DMS 273 treated with DMSO at 0.1 percent for 48 hours (cell line): ENCODE measurements around the gene ACOX2.
"Not testable (repeated sequence)": the region's sequence is repeated elsewhere in the genome, so short reads cannot be mapped to it uniquely, and the experiment has no call there.

ENCODE experiments used
- DNase-seq: peaks from one replicate; lab custom pipeline; 2025; lab: John Stamatoyannopoulos, UW

ACOX2 gene

DNA sequence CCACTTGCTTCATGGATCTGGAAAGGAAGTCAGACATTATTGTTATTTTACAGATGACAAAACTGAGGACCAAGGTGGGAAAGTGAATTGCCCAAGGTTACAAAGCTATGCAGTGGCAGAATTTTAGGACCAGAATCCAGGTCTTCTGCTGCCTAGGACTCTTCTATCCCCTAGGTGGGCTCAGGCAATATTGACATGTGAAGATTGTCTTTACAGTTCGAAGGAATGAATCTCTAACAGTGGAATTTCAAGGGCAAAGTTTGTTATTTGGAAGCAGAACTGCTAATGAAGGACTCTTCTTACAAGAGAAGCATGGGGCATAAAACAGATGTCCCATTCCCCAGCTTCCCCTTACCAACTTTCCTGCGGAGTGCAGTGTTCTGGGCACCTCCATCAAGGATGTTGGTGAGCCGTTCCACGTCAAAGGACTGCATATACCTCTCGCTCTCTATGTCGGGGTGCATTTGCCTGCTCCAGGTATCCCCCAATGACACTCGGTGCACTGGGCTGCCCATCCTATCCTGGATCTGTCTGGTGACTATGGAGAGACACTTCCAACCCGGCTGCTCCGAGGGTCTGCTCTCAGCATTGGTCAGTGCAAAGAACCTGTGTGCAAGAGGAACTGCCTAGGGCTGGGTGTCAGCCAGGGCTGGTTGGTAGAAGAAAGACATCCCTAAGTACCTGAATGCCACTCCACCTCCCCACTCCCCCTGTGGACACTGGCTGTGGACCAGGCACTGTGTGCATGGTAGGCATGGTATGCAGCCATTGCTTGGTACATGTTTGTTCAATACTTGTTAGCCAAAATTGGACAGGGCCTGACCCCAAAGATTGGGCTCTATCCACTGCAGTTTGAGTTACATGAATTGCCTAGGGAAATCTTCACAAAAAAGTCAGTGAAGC, 2.1 kb downstream of the ACOX2 start:
- DNase-seq: no peak

DNA sequence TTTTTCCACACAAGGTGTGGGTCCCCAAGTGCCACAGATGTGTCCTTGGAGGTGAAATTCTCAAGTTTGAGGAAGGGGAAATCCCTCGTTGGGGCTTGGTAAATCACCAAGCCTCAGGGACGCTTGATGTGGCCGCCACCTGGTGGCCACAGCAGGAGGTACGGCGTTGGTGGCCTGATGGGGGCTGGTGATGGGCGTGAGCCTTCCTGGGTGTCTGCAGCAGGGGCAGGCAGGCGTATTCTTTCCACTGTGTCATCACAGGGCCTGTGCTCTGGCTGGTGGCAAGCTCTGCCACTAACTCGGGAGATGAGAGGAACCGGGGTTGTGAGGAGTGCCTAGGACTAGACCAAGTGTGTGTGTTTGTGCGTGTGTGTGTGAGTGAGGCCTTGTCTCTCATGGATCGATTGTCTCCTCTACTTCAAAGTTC, 4.2 kb downstream of the ACOX2 start:
- DNase-seq: no peak

GRCh38 chr3:58531956-58532355, 5.0 kb downstream of the ACOX2 start:
- DNase-seq: no peak

DNA sequence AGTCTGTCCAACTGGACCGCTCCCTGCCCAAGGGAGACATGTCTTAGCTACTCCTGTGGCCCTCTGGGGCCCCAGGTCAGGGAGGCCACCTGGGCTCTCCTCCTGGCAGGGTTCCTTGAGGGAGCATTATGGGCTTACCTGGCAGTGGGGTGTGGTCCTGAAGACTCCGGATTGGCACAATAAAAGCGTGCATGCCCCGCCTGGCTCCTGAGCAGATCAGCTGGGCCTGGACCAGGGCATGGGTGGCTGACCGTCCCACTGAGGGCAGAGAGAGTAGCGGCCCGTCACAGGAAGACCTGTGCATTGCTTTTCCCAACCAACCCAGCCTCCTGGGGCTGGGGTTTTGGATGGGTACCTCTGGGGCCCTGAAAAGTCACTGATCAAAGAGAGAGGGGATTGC, 5.4 kb downstream of the ACOX2 start:
- DNase-seq: no peak

GRCh38 chr3:58530354-58530865, 6.6 kb downstream of the ACOX2 start:
- DNase-seq: no peak

DNA sequence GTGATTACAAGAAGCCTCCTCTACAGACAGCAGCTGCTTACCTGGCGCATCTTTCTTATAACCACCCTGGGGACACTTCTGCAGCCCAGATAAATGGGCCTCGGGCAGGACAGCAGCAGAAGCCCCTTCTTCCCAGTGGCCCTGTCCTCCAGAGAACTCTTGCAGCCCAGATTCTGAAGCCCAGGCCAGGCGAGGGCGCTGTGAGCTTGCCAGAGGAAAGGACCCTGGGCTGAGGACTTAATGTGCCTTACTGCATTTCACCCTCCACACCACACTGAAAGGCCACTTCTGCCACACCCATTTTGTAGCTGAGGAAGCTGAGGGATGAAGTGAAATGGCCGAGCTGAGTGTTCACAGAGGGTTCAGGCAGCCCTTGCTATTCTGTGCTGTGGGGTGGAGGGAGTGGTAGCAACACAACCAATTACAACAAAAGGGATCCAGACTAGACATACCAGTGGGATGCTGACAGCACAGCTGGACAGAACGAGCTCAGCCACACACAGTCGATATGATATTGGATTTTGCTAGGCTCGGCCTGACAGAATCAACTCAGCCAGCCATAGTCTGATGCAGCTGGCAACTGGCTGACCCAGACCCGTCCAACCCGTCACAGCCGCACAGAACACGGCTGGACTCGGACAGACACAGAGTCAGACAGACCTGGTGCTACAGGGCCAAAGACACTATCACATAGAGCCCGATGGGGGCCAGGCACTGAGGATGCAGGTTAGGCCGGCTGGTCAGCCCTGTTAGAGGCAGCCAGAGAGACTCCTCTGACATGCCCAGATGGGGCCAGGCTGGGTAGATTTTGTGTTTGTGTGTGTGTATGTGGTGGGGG, 7.3 kb downstream of the ACOX2 start:
- DNase-seq: no peak

- DNase-seq: no peak
Measured at GRCh38 chr3:58528629-58529028, 8.4 kb downstream of the ACOX2 start.

DNA sequence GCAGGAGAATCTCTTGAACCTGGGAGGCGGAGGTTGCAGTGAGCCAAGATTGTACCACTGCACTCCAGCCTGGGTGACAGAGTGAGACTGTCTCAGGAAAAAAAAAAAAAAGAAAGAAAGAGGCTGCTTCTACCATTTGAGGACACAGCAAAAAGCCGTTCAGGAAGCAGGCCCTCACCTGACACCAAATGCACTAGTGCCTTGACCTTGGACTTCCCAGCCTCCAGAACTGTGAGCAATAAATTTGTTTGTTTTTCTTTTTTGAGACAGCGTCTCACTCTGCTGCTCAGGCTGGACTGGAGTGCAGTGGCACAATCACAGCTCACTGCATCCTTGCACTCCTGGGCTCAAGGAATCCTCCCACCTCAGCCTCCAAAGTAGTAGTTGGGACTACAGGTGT, 9.6 kb downstream of the ACOX2 start:
- DNase-seq: not testable (repeated sequence)

GRCh38 chr3:58526515-58526957, 10.5 kb downstream of the ACOX2 start:
- DNase-seq: peak; percentile 38

DNA sequence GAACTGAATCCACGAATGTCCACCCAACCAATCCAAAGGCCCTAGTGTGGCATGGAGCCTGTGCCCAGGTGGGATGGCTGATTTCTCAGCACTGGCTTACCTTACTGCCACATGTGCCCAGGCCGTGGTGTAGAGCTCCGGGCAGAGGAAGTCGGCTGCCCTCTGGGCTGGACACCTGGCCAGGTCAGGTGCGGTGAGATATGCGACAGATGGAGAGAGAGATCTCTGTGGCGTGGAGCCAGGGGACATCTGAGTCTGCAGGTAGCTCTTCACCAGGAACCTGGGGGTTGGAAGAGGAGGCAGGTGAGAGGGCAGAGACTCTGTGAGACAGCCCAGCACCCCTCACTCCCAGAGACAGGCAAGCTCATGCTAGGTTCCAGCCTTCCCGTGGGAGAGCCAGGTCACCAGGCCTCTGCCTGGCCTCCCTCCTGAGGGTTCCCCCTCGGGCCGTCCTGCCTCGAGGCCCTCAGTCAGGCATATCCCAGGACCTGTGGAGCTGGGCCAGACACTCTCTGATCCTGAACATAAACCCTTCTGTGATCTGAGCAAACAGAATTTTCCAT, 12.6 kb downstream of the ACOX2 start:
- no peak for DNase-seq

GRCh38 chr3:58522759-58523425, 14.1 kb downstream of the ACOX2 start:
- no peak for DNase-seq

- no peak for DNase-seq
Measured at GRCh38 chr3:58521917-58522631, 14.9 kb downstream of the ACOX2 start.

- no peak for DNase-seq
Measured at GRCh38 chr3:58521336-58521670, 15.7 kb downstream of the ACOX2 start.

DNA sequence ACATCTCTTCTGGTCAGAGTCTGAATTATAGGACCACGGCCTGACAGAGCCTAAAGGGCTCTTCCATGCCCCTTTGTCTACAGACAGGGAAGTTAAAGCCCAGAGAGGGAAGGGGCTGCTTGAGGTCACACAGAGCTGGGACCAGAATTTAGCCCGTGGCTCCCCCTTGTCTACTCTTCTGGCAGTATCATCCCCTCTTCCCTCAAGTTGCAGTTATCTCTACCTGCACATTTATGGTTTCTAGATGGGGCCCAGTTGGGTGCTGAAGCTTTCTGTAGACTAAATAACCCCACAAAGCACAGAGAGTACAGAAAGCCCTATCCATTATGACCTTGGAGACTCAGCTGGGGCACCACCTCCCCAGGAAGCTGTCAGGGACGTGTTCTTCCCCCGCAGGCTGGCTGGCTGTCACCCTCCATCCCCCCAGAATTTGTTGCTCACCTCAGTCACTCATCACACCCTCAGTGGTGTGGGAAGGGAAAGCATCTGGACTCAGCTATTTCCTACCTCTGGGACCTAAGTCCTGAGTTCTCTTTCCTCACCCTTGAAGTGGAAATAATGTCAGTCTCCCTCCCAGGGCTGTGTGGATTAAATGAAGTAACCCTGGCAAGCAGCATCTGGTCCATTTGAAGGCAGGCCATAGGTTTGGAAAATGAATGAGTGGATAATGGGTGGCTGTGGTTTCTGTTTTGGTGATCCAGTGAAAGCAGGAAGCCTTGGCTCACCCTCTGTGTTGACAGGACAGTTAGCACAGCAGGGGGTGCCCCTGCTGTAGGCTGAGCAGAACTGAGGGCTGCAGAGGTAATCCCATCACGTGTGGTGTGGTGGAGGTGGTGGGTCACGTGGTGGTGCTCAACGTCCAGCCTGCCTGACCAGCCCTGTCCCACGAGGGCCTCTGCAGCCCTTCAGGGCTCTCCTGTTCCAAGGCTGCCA, 16.3 kb downstream of the ACOX2 start:
- DNase-seq: no peak

GRCh38 chr3:58519668-58520402, 17.2 kb downstream of the ACOX2 start:
- no peak for DNase-seq

DNA sequence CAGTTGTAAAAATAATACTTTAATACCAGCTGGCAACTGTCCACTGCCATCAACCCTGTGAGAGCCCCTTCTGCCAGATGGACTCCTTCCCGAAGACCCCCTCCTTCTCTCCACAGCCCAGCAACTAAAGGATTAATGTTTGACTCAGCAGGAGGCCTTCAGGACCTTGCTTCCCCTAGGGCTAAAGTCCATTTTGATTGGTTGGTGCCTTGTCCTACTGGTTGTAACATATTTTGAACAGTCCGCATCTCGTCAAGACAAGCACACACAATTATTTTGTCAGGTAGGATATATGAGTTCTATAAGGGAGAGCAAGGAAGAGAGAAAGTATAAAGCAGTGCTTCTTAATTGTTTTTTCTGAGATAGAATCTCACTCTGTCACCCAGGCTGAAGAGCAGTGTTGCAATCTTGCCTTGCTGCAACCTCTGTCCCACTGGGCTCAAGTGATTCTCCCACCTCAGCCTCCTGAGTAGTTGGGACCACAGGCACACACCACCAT, 18.6 kb downstream of the ACOX2 start:
- DNase-seq: peak; percentile 87

DNA sequence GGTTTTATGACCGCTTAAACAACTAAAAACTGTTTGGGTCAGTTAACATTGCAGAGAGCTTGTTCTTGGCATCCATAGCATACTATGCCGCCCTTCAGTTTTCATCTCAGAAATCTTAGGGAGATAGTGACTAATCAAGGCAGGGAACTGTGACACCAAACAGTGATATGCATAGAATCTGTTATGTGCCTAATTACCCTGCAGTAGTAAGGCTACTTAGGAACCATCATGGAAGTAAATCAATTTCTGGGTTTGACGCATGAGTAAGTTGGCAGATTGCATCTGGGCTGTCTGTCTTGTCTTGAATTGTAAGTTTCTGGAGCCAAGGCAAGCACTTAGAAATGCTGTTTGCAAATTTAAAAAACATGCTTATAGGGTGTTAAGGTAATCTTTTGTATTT, 22.6 kb downstream of the ACOX2 start:
- DNase-seq: no peak

GRCh38 chr3:58508437-58508836, 28.6 kb downstream of the ACOX2 start:
- DNase-seq: no peak

GRCh38 chr3:58507356-58508078, 29.5 kb downstream of the ACOX2 start:
- no peak for DNase-seq
